Upper lobe of left lung (tissue), 6 donors: ENCODE results near the gene CCDC86. TPM values are rescaled to one million over a fixed set of nuclear protein-coding genes. Genes with fewer than 3 reads are reported as not detected.
A peak's percentile ranks its signal among the peaks of the same experiment; 100 is the strongest.

Source experiments
- ATAC-seq, 2 donors: fragments of 200-7000 bp; cut with Tn5 transposase; one replicate each; pipeline ENCODE4 v1.9.1; 2022; ENCODE audit warnings: mild to moderate bottlenecking in 2 of 2, moderate library complexity in 2 of 2; ENCODE audit not compliant: low FRiP score in 2 of 2
- DNase-seq, 2 donors: peaks; one replicate each; pipeline ENCODE4 v3.0.0-alpha.2; 2019 to 2020
- H3K27ac ChIP-seq, 4 donors: fragments of 200-600 bp; sonication (generic); one replicate each; pipeline ENCODE4 v1.5.1; 2016 to 2019
- H3K27me3 ChIP-seq, 4 donors: fragments of 200-600 bp; sonication (generic); one replicate each; pipeline ENCODE4 v1.5.1; 2017 to 2019
- H3K36me3 ChIP-seq, 4 donors: fragments of 200-600 bp; sonication (generic); one replicate each; pipeline ENCODE4 v1.5.1; 2016 to 2019
- H3K4me1 ChIP-seq, 4 donors: fragments of 200-600 bp; sonication (generic); one replicate each; pipeline ENCODE4 v1.5.1; 2018 to 2019
- H3K4me3 ChIP-seq, 4 donors: fragments of 200-600 bp; sonication (generic); one replicate each; pipeline ENCODE4 v1.5.1; 2017 to 2019; ENCODE audit warnings: mild to moderate bottlenecking in 2 of 4, moderate library complexity in 1 of 4
- H3K9me3 ChIP-seq, 4 donors: fragments of 200-600 bp; sonication (generic); one replicate each; pipeline ENCODE4 v1.5.1; 2018 to 2019
- CTCF ChIP-seq, 6 experiments: fragments of 450-650 bp in 4 of 6; fragments of 200-600 bp in 2 of 6; sonication (generic) in 2 of 6; IDR thresholded peaks; one replicate each; pipeline ENCODE4 v1.5.1; 2016 to 2019; ENCODE audit warnings: antibody characterized with exemption in 6 of 6
- EP300 ChIP-seq, 4 donors: sonication (generic); formaldehyde crosslinking; IDR thresholded peaks; one replicate each; pipeline ENCODE4 v1.5.1; 2017; ENCODE audit warnings: antibody characterized with exemption in 4 of 4, control low read depth in 2 of 4
- POLR2A ChIP-seq, 4 donors: fragments of 450-650 bp; IDR thresholded peaks; one replicate each; pipeline ENCODE4 v1.5.1; 2016 to 2017; ENCODE audit warnings: antibody characterized with exemption in 4 of 4, mild to moderate bottlenecking in 2 of 4
- POLR2AphosphoS5 ChIP-seq, 2 donors: sonication (generic); formaldehyde crosslinking; IDR thresholded peaks; one replicate each; pipeline ENCODE4 v1.5.1; 2017; ENCODE audit warnings: antibody characterized with exemption in 2 of 2
- WGBS, 2 donors: methylation state at CpG; one replicate each; pipeline ENCODE4 v1.1.5; 2017 to 2018; 5-methylcytosine and 5-hydroxymethylcytosine counted together
- total RNA-seq, 6 donors: library from RNA; depleted of rRNA in 4 of 6; stranded (reverse); fragments of >200 nt in 4 of 6; gene quantifications; one replicate each; pipeline versions ENCODE4 v1.1.0 to v1.2.1, GENCODE V29; 2016 to 2021
- donor health status: DM: no; HTN: no; CAD: no; lungs with moderate emphysema.
- donor health status: DM: no; HTN: yes; CAD: no; lungs with severe emphysema.

Gene CCDC86
- total RNA-seq, 6 donors from 2014 or later: 9.0 to 25.1 (median 17.9) TPM

GRCh38 chr11:60859616-60860250, 17.8 kb downstream of the CCDC86 start:
- WGBS, 2 donors: 82 to 85% methylated on average over 12 to 15 of the region's 15 CpGs
- DNase-seq: no peak

GRCh38 chr11:60860943-60861342, 19.0 kb downstream of the CCDC86 start:
- no peak overlapping the region for H3K4me3 ChIP-seq
- no peak overlapping the region for H3K27ac ChIP-seq
- H3K36me3 ChIP-seq: no peaks in the 10 kb centered on the region
- TF ChIP-seq POLR2A (IDR thresholded peaks at IDR 0.05): no peak
- no peak for TF ChIP-seq CTCF (IDR thresholded peaks at IDR 0.05)
- no peak for TF ChIP-seq EP300 (IDR thresholded peaks at IDR 0.05)
- no peak for TF ChIP-seq POLR2AphosphoS5 (IDR thresholded peaks at IDR 0.05)
- no peaks in the 10 kb centered on the region for H3K27me3 ChIP-seq
- WGBS, 2 donors: 60 to 64% methylated on average over 2 to 7 of the region's 7 CpGs
- no peaks in the 10 kb centered on the region for H3K9me3 ChIP-seq
- DNase-seq (no peak), ATAC-seq (no peak)
- H3K4me1 ChIP-seq: no peaks in the 10 kb centered on the region

More at GRCh38 chr11:60859616-60860250, 17.8 kb downstream of the CCDC86 start:
- Histone ChIP-seq H3K4me3 (no peak overlapping the region), H3K27ac (no peak overlapping the region), H3K9me3 (no peaks in the 10 kb centered on the region), H3K4me1 (no peaks in the 10 kb centered on the region), H3K36me3 (no peaks in the 10 kb centered on the region), H3K27me3 (no peaks in the 10 kb centered on the region)
- TF ChIP-seq POLR2AphosphoS5 (IDR thresholded peaks at IDR 0.05) (no peak), POLR2A (IDR thresholded peaks at IDR 0.05) (no peak), CTCF (IDR thresholded peaks at IDR 0.05) (no peak), EP300 (IDR thresholded peaks at IDR 0.05) (no peak)
- no peak for ATAC-seq

- ATAC-seq (no peak), DNase-seq (peak in 1 of 2 donors; percentile 1)
- H3K9me3 ChIP-seq: no peaks in the 10 kb centered on the region
- H3K27ac ChIP-seq: no peak overlapping the region
- no peaks in the 10 kb centered on the region for H3K36me3 ChIP-seq
- WGBS, 2 donors: 87 to 92% methylated on average over 9 of the region's 9 CpGs
- no peak for TF ChIP-seq EP300 (IDR thresholded peaks at IDR 0.05)
- TF ChIP-seq POLR2A (IDR thresholded peaks at IDR 0.05): no peak
- TF ChIP-seq CTCF (IDR thresholded peaks at IDR 0.05): no peak
- no peak for TF ChIP-seq POLR2AphosphoS5 (IDR thresholded peaks at IDR 0.05)
- H3K27me3 ChIP-seq: no peaks in the 10 kb centered on the region
- H3K4me3 ChIP-seq: no peak overlapping the region
- H3K4me1 ChIP-seq: no peaks in the 10 kb centered on the region
Measured at GRCh38 chr11:60862171-60862570, 20.3 kb downstream of the CCDC86 start.

GRCh38 chr11:60863550-60864521, 21.9 kb downstream of the CCDC86 start:
- WGBS, 2 donors: 78 to 81% methylated on average over 16 of the region's 16 CpGs
- H3K4me3 ChIP-seq: no peak overlapping the region
- H3K27ac ChIP-seq: no peak overlapping the region
- ATAC-seq: peak in 1 of 2 donors; percentile 45
- H3K36me3 ChIP-seq: no peaks in the 10 kb centered on the region
- no peaks in the 10 kb centered on the region for H3K4me1 ChIP-seq
- no peak for TF ChIP-seq POLR2A (IDR thresholded peaks at IDR 0.05)
- no peak for TF ChIP-seq POLR2AphosphoS5 (IDR thresholded peaks at IDR 0.05)
- no peak for TF ChIP-seq EP300 (IDR thresholded peaks at IDR 0.05)
- no peak for TF ChIP-seq CTCF (IDR thresholded peaks at IDR 0.05)
- peak in 1 of 2 donors; percentile 10 for DNase-seq
- no peaks in the 10 kb centered on the region for H3K9me3 ChIP-seq
- H3K27me3 ChIP-seq: no peaks in the 10 kb centered on the region
